ENCODE results near the gene FAM227B. TPM values are rescaled to one million over a fixed set of nuclear protein-coding genes. Genes with fewer than 3 reads are reported as not detected.

FAM227B gene
- total and polyA plus RNA-seq, 2 of the 13 experiments (the other 11 are each of a cell fraction or from before 2014, with no cell fraction given): 1.9 to 2.6 TPM

- FAIRE-seq (no peak), DNase-seq (ENCODE audit: low spot score) (peak; percentile 5), ATAC-seq (no peak)
- ChIA-PET CTCF (ENCODE audit: low intra/inter-chr PET ratio, low total read pairs) (no interaction called here), POLR2A (no interaction called here)
- intact Hi-C loops (cut with micrococcal nuclease; ENCODE audit: unreplicated experiment) (no loop called here), in situ Hi-C loops (cut with HindIII; ENCODE audit: extremely low pct_ligation_motif_present, low pct_unique_long_range_greater_than_20kb) (no loop called here)
- H3K27me3 ChIP-seq (ENCODE audit: control insufficient read depth in 1 of 2, insufficient read depth in 2 of 2, low read length in 2 of 2): no peaks in the 10 kb centered on the region
- no TSS peak for BruUV-seq (replicated peaks)
- no peak overlapping the region for H2AFZ ChIP-seq (ENCODE audit: low read length)
- H3K4me1 ChIP-seq (ENCODE audit: insufficient read depth, low read length): no peaks in the 10 kb centered on the region
- H3K36me3 ChIP-seq (replicated peaks in 1 of 2; ENCODE audit: control insufficient read depth in 1 of 2, insufficient read depth in 2 of 2, low read length in 2 of 2): no peaks in the 10 kb centered on the region
- H3K4me2 ChIP-seq (ENCODE audit: low read depth, low read length): no peak overlapping the region
- H3K9ac ChIP-seq (ENCODE audit: insufficient read depth, low read depth, low read length): no peak overlapping the region
- no peaks in the 10 kb centered on the region for H3K9me3 ChIP-seq (ENCODE audit: low read length)
- no peak overlapping the region for H3K4me3 ChIP-seq (replicated peaks in 1 of 3; ENCODE audit: insufficient read depth in 1 of 3, low read depth in 2 of 3, low read length in 3 of 3)
- H3K27ac ChIP-seq (ENCODE audit: extremely low read length, insufficient read depth, low read length): no peak overlapping the region
- TF ChIP-seq POLR2A (IDR thresholded peaks at IDR 0.05; ENCODE audit: insufficient read depth in 1 of 2, low read depth in 2 of 2, low read length in 2 of 2) (no peak), PCBP2 (optimal IDR thresholded peaks at IDR 0.05; ENCODE audit: low read depth, low read length, poor library complexity, severe bottlenecking) (no peak), ZNF563 (CRISPR knock-in tag; IDR thresholded peaks at IDR 0.05) (no peak), ZNF276 (CRISPR knock-in tag; IDR thresholded peaks at IDR 0.05; ENCODE audit: low read depth) (no peak), HOXA5 (CRISPR knock-in tag; IDR thresholded peaks at IDR 0.05) (no peak), TBL1XR1 (IDR thresholded peaks at IDR 0.05; ENCODE audit: borderline replicate concordance, low read length, partially characterized antibody) (no peak), ZNF24 (IDR thresholded peaks at IDR 0.05) (no peak), HOXA7 (CRISPR knock-in tag; IDR thresholded peaks at IDR 0.05) (no peak), ZNF761 (CRISPR knock-in tag; conservative IDR thresholded peaks at IDR 0.05) (no peak), PHF21A (CRISPR knock-in tag; IDR thresholded peaks at IDR 0.05) (no peak), ZNF280D (CRISPR knock-in tag; IDR thresholded peaks at IDR 0.05) (no peak)
- H3K79me2 ChIP-seq (ENCODE audit: insufficient read depth, low read length): no peaks in the 10 kb centered on the region
- no peaks in the 10 kb centered on the region for H4K20me1 ChIP-seq (ENCODE audit: insufficient read depth, low read length)
These were observed 277.1 kb downstream of the FAM227B start for GRCh38 chr15:49343546-49343945.

Data from HepG2 (cell line).